Neural cell (in vitro differentiated cells): ENCODE results near the gene EVA1B.

Experiments
- CTCF ChIP-seq: fragments of 450-650 bp; IDR thresholded peaks from 2 replicates; pipeline ENCODE4 v1.5.1; 2014; ENCODE audit warnings: antibody characterized with exemption, mild to moderate bottlenecking, moderate library complexity; ENCODE audit not compliant: poor library complexity, severe bottlenecking
- EP300 ChIP-seq: fragments of 450-650 bp; conservative IDR thresholded peaks from 2 replicates; pipeline ENCODE4 v1.6.1; 2014; ENCODE audit warnings: antibody characterized with exemption, mild to moderate bottlenecking, moderate library complexity; ENCODE audit not compliant: poor library complexity, severe bottlenecking
- MXI1 ChIP-seq: fragments of 450-650 bp; conservative IDR thresholded peaks from 2 replicates; pipeline ENCODE4 v1.6.1; 2014; ENCODE audit warnings: antibody characterized with exemption, mild to moderate bottlenecking; ENCODE audit not compliant: poor library complexity, severe bottlenecking
- POLR2AphosphoS5 ChIP-seq: IDR thresholded peaks from 2 replicates; pipeline ENCODE4 v1.6.1; 2012

- TF ChIP-seq POLR2AphosphoS5 (no peak), CTCF (no peak), MXI1 (no peak), EP300 (no peak)
These were observed 44.2 kb downstream of the EVA1B start for GRCh38 chr1:36279110-36279788.
